H1 (cell line): ENCODE results near the gene LYPD6B. TPM values are rescaled to one million over a fixed set of nuclear protein-coding genes. Genes with fewer than 3 reads are reported as not detected.

ENCODE experiments used
- CTCF ChIA-PET: fragments of 300-600 bp; sonication (Branson Sonifier 250); formaldehyde crosslinking; loops from one replicate; lab custom pipeline; 2021; ENCODE audit not compliant: partially characterized antibody; lab: Charles Lee
- POLR2A ChIA-PET: fragments of 300-600 bp; sonication (Branson Sonifier 250); formaldehyde crosslinking; loops from one replicate; lab custom pipeline; 2021; ENCODE audit warnings: inconsistent platforms; ENCODE audit not compliant: partially characterized antibody; lab: Charles Lee
- DNase-seq, 2 experiments: peaks; one replicate each; pipeline versions ENCODE4 v3.0.0 to v3.0.0-alpha.2; 2010 to 2022; ENCODE audit warnings: low spot score in 2 of 2, low read depth in 1 of 2, mixed read lengths in 1 of 2
- FAIRE-seq: peaks from 2 replicates; lab custom pipeline; 2011; peaks lifted over from hg19 to GRCh38; lab: Jason Lieb, UNC
- H2AFZ ChIP-seq: 2 replicates; pipeline ENCODE4 v1.8.1; 2012; ENCODE audit warnings: low read length, inconsistent platforms
- H2AK5ac ChIP-seq: 2 replicates; pipeline ENCODE4 v1.6.1; 2013; ENCODE audit warnings: low read depth, low read length
- H2BK120ac ChIP-seq: replicated peaks from 2 replicates; pipeline ENCODE3; 2013; ENCODE audit warnings: low read depth, low read length, inconsistent platforms
- H2BK12ac ChIP-seq: 2 replicates; pipeline ENCODE4 v1.6.1; 2013; ENCODE audit warnings: low read depth, low read length
- H2BK15ac ChIP-seq: 2 replicates; pipeline ENCODE4 v1.6.1; 2013; ENCODE audit warnings: low read length
- H2BK20ac ChIP-seq: 2 replicates; pipeline ENCODE4 v1.6.1; 2013; ENCODE audit warnings: low read length
- H2BK5ac ChIP-seq: 2 replicates; pipeline ENCODE4 v1.6.1; 2013; ENCODE audit warnings: low read depth, low read length
- H3K14ac ChIP-seq: 2 replicates; pipeline ENCODE4 v1.6.1; 2013; ENCODE audit warnings: inconsistent platforms; ENCODE audit not compliant: insufficient read length
- H3K18ac ChIP-seq: 2 replicates; pipeline ENCODE4 v1.6.1; 2013; ENCODE audit warnings: low read length; ENCODE audit errors: extremely low read depth
- H3K23ac ChIP-seq: 2 replicates; pipeline ENCODE4 v1.6.1; 2013; ENCODE audit warnings: inconsistent platforms; ENCODE audit not compliant: insufficient read length
- H3K23me2 ChIP-seq: 2 replicates; pipeline ENCODE4 v1.6.1; 2013; ENCODE audit warnings: low read depth, low read length
- H3K27ac ChIP-seq: 2 replicates; pipeline ENCODE4 v1.6.1; 2011; ENCODE audit warnings: low read depth, low read length, inconsistent platforms
- H3K27me3 ChIP-seq, 4 experiments: replicated peaks in 1 of 4; 1 replicate in 1 of 4; 2 replicates in 3 of 4; pipeline versions ENCODE4 v1.6.1 to v1.8.1; 2011 to 2013; ENCODE audit warnings: low read length in 3 of 4, mild to moderate bottlenecking in 3 of 4, inconsistent platforms in 2 of 4, mixed read lengths in 2 of 4, moderate library complexity in 1 of 4; ENCODE audit not compliant: control insufficient read depth in 3 of 4, insufficient read depth in 3 of 4; ENCODE audit errors: extremely low read depth in 1 of 4
- H3K36me3 ChIP-seq, 4 experiments: 2 replicates each; pipeline versions ENCODE4 v1.6.1 to v1.8.1; 2011 to 2013; ENCODE audit warnings: mild to moderate bottlenecking in 4 of 4, low read length in 3 of 4, moderate library complexity in 2 of 4, control low read depth in 1 of 4, inconsistent platforms in 1 of 4; ENCODE audit not compliant: insufficient read depth in 4 of 4, control insufficient read depth in 2 of 4
- H3K4ac ChIP-seq: replicated peaks from 2 replicates; pipeline ENCODE3; 2013; ENCODE audit warnings: low read length, low read depth, mixed read lengths, inconsistent platforms; ENCODE audit not compliant: insufficient read length
- H3K4me1 ChIP-seq, 4 experiments: replicated peaks in 1 of 4; 1 replicate in 1 of 4; 2 replicates in 3 of 4; pipeline versions ENCODE4 v1.6.1 to v1.8.1; 2011 to 2013; ENCODE audit warnings: low read length in 3 of 4, inconsistent platforms in 2 of 4, mixed read lengths in 1 of 4; ENCODE audit not compliant: insufficient read depth in 4 of 4, control insufficient read depth in 3 of 4
- H3K4me2 ChIP-seq, 2 experiments: 2 replicates each; pipeline versions ENCODE4 v1.6.1 to v1.8.1; 2011 to 2013; ENCODE audit warnings: low read depth in 2 of 2, low read length in 2 of 2, control low read depth in 1 of 2, inconsistent platforms in 1 of 2, mild to moderate bottlenecking in 1 of 2; ENCODE audit not compliant: insufficient read depth in 1 of 2
- H3K4me3 ChIP-seq, 4 experiments: fragments of 200-600, 300-600 bp in 1 of 4; sonication (generic), shearing (Covaris generic), sonication (Bioruptor Twin) in 1 of 4; 2 replicates each; pipeline versions ENCODE4 v1.5.1 to v1.8.1; 2011 to 2016; ENCODE audit warnings: low read length in 4 of 4, low read depth in 3 of 4, control low read depth in 2 of 4, inconsistent platforms in 2 of 4, mild to moderate bottlenecking in 2 of 4, mixed read lengths in 1 of 4, moderate library complexity in 1 of 4; ENCODE audit not compliant: insufficient read depth in 2 of 4; ENCODE audit errors: extremely low read depth in 1 of 4
- H3K56ac ChIP-seq: replicated peaks from 2 replicates; pipeline ENCODE3; 2013; ENCODE audit warnings: low read depth, mild to moderate bottlenecking, mixed read lengths, low read length, inconsistent platforms; ENCODE audit not compliant: insufficient read length
- H3K79me1 ChIP-seq: 2 replicates; pipeline ENCODE4 v1.6.1; 2013; ENCODE audit warnings: low read depth, low read length, control low read depth
- H3K79me2 ChIP-seq, 2 experiments: 2 replicates each; pipeline versions ENCODE4 v1.6.1 to v1.8.1; 2012 to 2013; ENCODE audit warnings: low read length in 2 of 2, mild to moderate bottlenecking in 2 of 2, inconsistent platforms in 1 of 2; ENCODE audit not compliant: insufficient read depth in 2 of 2, control insufficient read depth in 1 of 2
- H3K9ac ChIP-seq, 4 experiments: replicated peaks in 1 of 4; 1 replicate in 1 of 4; 2 replicates in 3 of 4; pipeline versions ENCODE4 v1.6.1 to v1.8.1; 2011 to 2013; ENCODE audit warnings: low read depth in 3 of 4, low read length in 3 of 4, control low read depth in 2 of 4, mild to moderate bottlenecking in 2 of 4, moderate library complexity in 2 of 4, inconsistent platforms in 1 of 4; ENCODE audit errors: extremely low read depth in 1 of 4
- H3K9me3 ChIP-seq, 2 experiments: 2 replicates each; pipeline versions ENCODE4 v1.6.1 to v1.8.1; 2012 to 2013; ENCODE audit warnings: mild to moderate bottlenecking in 2 of 2, moderate library complexity in 2 of 2, control low read depth in 1 of 2, inconsistent platforms in 1 of 2, low read depth in 1 of 2, low read length in 1 of 2, mixed read lengths in 1 of 2; ENCODE audit not compliant: insufficient read depth in 2 of 2
- H4K20me1 ChIP-seq, 2 experiments: replicated peaks in 1 of 2; 2 replicates each; pipeline versions ENCODE3 to v1.8.1; 2011 to 2013; ENCODE audit warnings: inconsistent platforms in 2 of 2, low read length in 2 of 2, mild to moderate bottlenecking in 1 of 2; ENCODE audit not compliant: insufficient read depth in 2 of 2, control insufficient read depth in 1 of 2
- H4K5ac ChIP-seq: 2 replicates; pipeline ENCODE4 v1.6.1; 2013; ENCODE audit warnings: low read length, low read depth, mixed read lengths, inconsistent platforms; ENCODE audit not compliant: insufficient read length
- H4K8ac ChIP-seq: 2 replicates; pipeline ENCODE4 v1.8.0; 2013; ENCODE audit warnings: mild to moderate bottlenecking, moderate library complexity, low read length, inconsistent platforms; ENCODE audit not compliant: insufficient read depth; ENCODE audit errors: extremely low read depth
- H4K91ac ChIP-seq: replicated peaks from 2 replicates; pipeline ENCODE3; 2013; ENCODE audit warnings: low read length, mixed read lengths, inconsistent platforms; ENCODE audit not compliant: insufficient read length
- BACH1 ChIP-seq: IDR thresholded peaks from 2 replicates; pipeline ENCODE4 v1.6.1; 2012; ENCODE audit warnings: low read length, improper control_type of control experiment
- BRCA1 ChIP-seq: IDR thresholded peaks from 2 replicates; pipeline ENCODE4 v1.6.1; 2012; ENCODE audit warnings: low read depth, low read length, improper control_type of control experiment
- CHD2 ChIP-seq: IDR thresholded peaks from 2 replicates; pipeline ENCODE4 v1.6.1; 2012; ENCODE audit warnings: low read length, improper control_type of control experiment
- E2F6 ChIP-seq: IDR thresholded peaks from 2 replicates; pipeline ENCODE4 v1.6.1; 2012; ENCODE audit warnings: inconsistent platforms
- EZH2 ChIP-seq: fragments of 200-600 bp; sonication (generic); IDR thresholded peaks from 2 replicates; pipeline ENCODE4 v1.7.1; 2012; ENCODE audit warnings: low read depth, mild to moderate bottlenecking, moderate library complexity, low read length, inconsistent platforms; ENCODE audit not compliant: severe bottlenecking
- GABPA ChIP-seq: IDR thresholded peaks from 2 replicates; pipeline ENCODE4 v1.6.1; 2011; ENCODE audit warnings: mild to moderate bottlenecking, low read length, moderate library complexity, borderline replicate concordance; ENCODE audit not compliant: insufficient read depth
- KDM5A ChIP-seq: fragments of 200-600 bp; IDR thresholded peaks from 2 replicates; pipeline ENCODE4 v1.7.1; 2012; ENCODE audit warnings: mild to moderate bottlenecking, low read length, inconsistent platforms, mixed read lengths
- SIN3A ChIP-seq, 2 experiments: IDR thresholded peaks in 1 of 2; conservative IDR thresholded peaks in 1 of 2; 2 replicates each; pipeline ENCODE4 v1.6.1; 2011 to 2012; ENCODE audit warnings: low read length in 2 of 2, improper control_type of control experiment in 1 of 2, low read depth in 1 of 2, mild to moderate bottlenecking in 1 of 2
- SIRT6 ChIP-seq: IDR thresholded peaks from one replicate; pipeline ENCODE4 v1.7.1; 2012; ENCODE audit warnings: low read length, inconsistent platforms
- SP1 ChIP-seq: IDR thresholded peaks from 2 replicates; pipeline ENCODE4 v1.6.1; 2011; ENCODE audit warnings: low read depth, low read length
- SP2 ChIP-seq: IDR thresholded peaks from 2 replicates; pipeline ENCODE4 v1.6.1; 2012; ENCODE audit warnings: mild to moderate bottlenecking, low read length, inconsistent platforms
- SP4 ChIP-seq: IDR thresholded peaks from 2 replicates; pipeline ENCODE4 v1.6.1; 2012; ENCODE audit warnings: low read length, inconsistent platforms
- SUZ12 ChIP-seq: fragments of 200-600 bp; sonication (generic); IDR thresholded peaks from 2 replicates; pipeline ENCODE4 v1.6.1; 2012; ENCODE audit warnings: mild to moderate bottlenecking, inconsistent platforms, low read length, moderate library complexity, mixed read lengths
- TEAD4 ChIP-seq: IDR thresholded peaks from 2 replicates; pipeline ENCODE4 v1.6.1; 2012; ENCODE audit warnings: low read depth, low read length, inconsistent platforms, mixed read lengths
- ZNF274 ChIP-seq: IDR thresholded peaks from 2 replicates; pipeline ENCODE4 v1.7.0; 2012; ENCODE audit warnings: low read length, borderline replicate concordance; ENCODE audit errors: extremely low read depth
- WGBS, 2 experiments: shearing (Covaris generic) in 1 of 2; methylation state at CpG; one replicate each; pipeline versions ENCODE4 v1.1.6 to v1.1.7; 2013 to 2015; ENCODE audit warnings: low lambda C conversion rate in 2 of 2, mixed read lengths in 2 of 2, inconsistent platforms in 1 of 2, low coverage in 1 of 2, missing lambda C conversion rate in 1 of 2; ENCODE audit not compliant: insufficient replicate concordance in 2 of 2, insufficient coverage in 1 of 2, insufficient read length in 1 of 2; ENCODE audit errors: extremely low coverage in 1 of 2, missing lambda C conversion rate in 1 of 2; 5-methylcytosine and 5-hydroxymethylcytosine counted together
- polyA plus RNA-seq, 7 experiments: library from polyadenylated mRNA; depleted of rRNA in 3 of 7; stranded (reverse) in 5 of 7; unstranded in 2 of 7; fragments of >200 nt in 5 of 7; fragments of 200-250 nt in 2 of 7; gene quantifications; 1 replicate in 5 of 7; 2 replicates in 1 of 7; 4 replicates in 1 of 7; pipeline versions ENCODE4 v1.2.1 to v1.2.3, GENCODE V29; 2011 to 2013; ENCODE audit warnings: missing spikeins in 2 of 7, mixed read lengths in 2 of 7
- total RNA-seq: library from RNA; stranded (reverse); fragmentation: NEBNext Ultra II Directional; extraction: Animal tissue kit (Norgen Biotek cat#: 25700); gene quantifications from 2 replicates; pipeline ENCODE4 v1.2.1, GENCODE V29; 2021

LYPD6B gene
- total and polyA plus RNA-seq, 2 of the 8 experiments (the other 6 are each of a cell fraction or from before 2014, with no cell fraction given), result 2.2 to 3.5 TPM

GRCh38 chr2:149219856-149220255 lies 181.4 kb downstream of the LYPD6B start:
- H3K27ac ChIP-seq, result no peak overlapping the region
- no peaks in the 10 kb centered on the region; the same call in 1 of the 2 replicates for H3K23me2 ChIP-seq
- 86% methylated on average over 3 of the region's 3 CpGs; no CpG with 5 or more reads in 1 of the 2 experiments for WGBS, 2 experiments
- H3K23ac ChIP-seq, result no peak overlapping the region
- H3K27me3 ChIP-seq, result no peaks in the 10 kb centered on the region
- CTCF ChIA-PET, result interaction anchor here (0.9 to 1.9 kb wide), 2 partner anchors 8 to 179 kb away, joined by 3 to 9 read pairs; no protein-coding TSS in a partner anchor
- H2BK120ac ChIP-seq, result no peak overlapping the region
- no peak overlapping the region for H3K4me2 ChIP-seq
- H3K18ac ChIP-seq, result no peak overlapping the region
- no peak overlapping the region for H2BK5ac ChIP-seq
- H2AK5ac ChIP-seq, result no peak overlapping the region
- H2BK12ac ChIP-seq, result no peak overlapping the region
- FAIRE-seq (no peak), DNase-seq (no peak)
- H3K79me2 ChIP-seq, result no peaks in the 10 kb centered on the region
- POLR2A ChIA-PET, result no interaction called here
- H3K4ac ChIP-seq, result no peak overlapping the region
- no peaks in the 10 kb centered on the region for H3K79me1 ChIP-seq
- H3K4me1 ChIP-seq, result peaks cover 2 to 14% (median 8%) of the 10 kb centered on the region in 4 experiments
- no peak overlapping the region for H2AFZ ChIP-seq
- no peaks in the 10 kb centered on the region for H3K9me3 ChIP-seq
- peak overlapping the region in 1 of 4 experiments; percentile 8; a peak in 1 of 7 replicates for H3K9ac ChIP-seq
- no peak overlapping the region for H4K8ac ChIP-seq
- no peaks in the 10 kb centered on the region for H3K36me3 ChIP-seq
- H2BK20ac ChIP-seq, result no peak overlapping the region
- no peak overlapping the region for H4K5ac ChIP-seq
- H3K4me3 ChIP-seq, result no peak overlapping the region
- H3K56ac ChIP-seq, result no peak overlapping the region
- H4K20me1 ChIP-seq, result no peaks in the 10 kb centered on the region
- TF ChIP-seq E2F6 (no peak), SP2 (no peak), SP4 (no peak), SUZ12 (no peak), GABPA (no peak), BRCA1 (no peak), SIN3A (conservative IDR thresholded peaks at IDR 0.05 in 1 of 2, IDR thresholded peaks at IDR 0.05 in 1 of 2; ENCODE audit: low read depth in 1 of 2, low read length in 2 of 2) (no peak), TEAD4 (no peak), SP1 (no peak), SIRT6 (no peak), KDM5A (no peak), CHD2 (no peak), ZNF274 (no peak), EZH2 (no peak), BACH1 (no peak)
- no peak overlapping the region for H3K14ac ChIP-seq
- no peak overlapping the region for H4K91ac ChIP-seq
- H2BK15ac ChIP-seq, result no peak overlapping the region
